PC-9 (cell line): Measurements from ENCODE around the gene ALK. TPM values are rescaled to one million over a fixed set of nuclear protein-coding genes. Genes with fewer than 3 reads are reported as not detected.

Experiments
- BruUV-seq: library from RNA; stranded (reverse); fragments of 400-500 nt; replicated peaks from 2 replicates; lab custom pipeline; 2021; lab: Mats Ljungman, UMichigan
- CTCF ChIA-PET: fragments of 300-600 bp; sonication (Branson Sonifier 250); formaldehyde crosslinking; loops from one replicate; lab custom pipeline; 2022; ENCODE audit warnings: antibody characterized with exemption; lab: Charles Lee
- POLR2A ChIA-PET: fragments of 300-600 bp; sonication (Branson Sonifier 250); formaldehyde crosslinking; loops from one replicate; lab custom pipeline; 2022; ENCODE audit warnings: antibody characterized with exemption; ENCODE audit not compliant: unreplicated experiment; lab: Charles Lee
- DNase-seq, 2 experiments: peaks; one replicate each; pipeline versions ENCODE4 v3.0.0 to v3.0.0-alpha.2; 2015 to 2022; ENCODE audit warnings: mixed read lengths in 1 of 2
- H2AFZ ChIP-seq: fragments of 200-600 bp; sonication (generic); 2 replicates; pipeline ENCODE4 v1.8.1; 2017; ENCODE audit warnings: antibody characterized with exemption
- H3F3A ChIP-seq: fragments of 200-600 bp; sonication (generic); 2 replicates; pipeline ENCODE4 v1.8.1; 2017; ENCODE audit warnings: antibody characterized with exemption, mild to moderate bottlenecking, low read depth; ENCODE audit not compliant: insufficient read depth
- H3K27ac ChIP-seq: fragments of 200-600 bp; sonication (generic); 2 replicates; pipeline ENCODE4 v1.6.1; 2016; ENCODE audit warnings: mixed run types
- H3K27me3 ChIP-seq: fragments of 200-600 bp; sonication (generic); 2 replicates; pipeline ENCODE4 v1.6.1; 2016; ENCODE audit warnings: low read depth, mixed run types; ENCODE audit not compliant: insufficient read depth
- H3K36me3 ChIP-seq: fragments of 200-600 bp; sonication (generic); 2 replicates; pipeline ENCODE4 v1.6.1; 2016; ENCODE audit warnings: low read depth, mixed run types
- H3K4me1 ChIP-seq: fragments of 200-600 bp; sonication (generic); replicated peaks from 2 replicates; pipeline ENCODE4 v1.6.1; 2016; ENCODE audit warnings: mixed run types; ENCODE audit not compliant: insufficient read depth
- H3K4me2 ChIP-seq: fragments of 200-600 bp; sonication (generic); 2 replicates; pipeline ENCODE4 v1.6.1; 2017; ENCODE audit warnings: mixed run types
- H3K4me3 ChIP-seq: fragments of 200-600 bp; sonication (generic); 2 replicates; pipeline ENCODE4 v1.6.1; 2016; ENCODE audit warnings: mixed run types
- H3K79me2 ChIP-seq: fragments of 200-600 bp; sonication (generic); 2 replicates; pipeline ENCODE4 v1.6.1; 2017; ENCODE audit warnings: low read depth, mixed run types
- H3K9me2 ChIP-seq: fragments of 200-600 bp; sonication (generic); 2 replicates; pipeline ENCODE4 v1.8.1; 2017; ENCODE audit warnings: mild to moderate bottlenecking; ENCODE audit not compliant: insufficient read depth
- H3K9me3 ChIP-seq: fragments of 200-600 bp; sonication (generic); 2 replicates; pipeline ENCODE4 v1.8.1; 2016; ENCODE audit warnings: low read depth; ENCODE audit not compliant: insufficient read depth
- H4K20me1 ChIP-seq: fragments of 200-600 bp; sonication (generic); 2 replicates; pipeline ENCODE4 v1.8.1; 2017; ENCODE audit not compliant: insufficient read depth
- EZH2 ChIP-seq: fragments of 200-600 bp; sonication (generic); IDR thresholded peaks from 2 replicates; pipeline ENCODE4 v1.8.0; 2017; ENCODE audit warnings: antibody characterized with exemption, low read depth
- intact Hi-C: fragments of 100-400 bp; cut with micrococcal nuclease; formaldehyde crosslinking; loops from one replicate; pipeline ENCODE4 v1.10.0; 2022; ENCODE audit not compliant: unreplicated experiment
- total RNA-seq: library from RNA; stranded (reverse); gene quantifications from 2 replicates; pipeline ENCODE4 v1.2.3, GENCODE V29; 2021
- TF ChIP-seq, protein P1 (sequence below): fragments of 200-600 bp; sonication (generic); conservative IDR thresholded peaks from 2 replicates; pipeline ENCODE4 v1.6.1; 2017; ENCODE audit warnings: mixed run types, antibody characterized with exemption, mild to moderate bottlenecking, moderate library complexity

Gene ALK
- total RNA-seq, 1 experiment from 2014 or later: not detected

- Histone ChIP-seq H3K4me1 (no peaks in the 10 kb centered on the region), H3K27me3 (peaks cover 74% of the 10 kb centered on the region), H2AFZ (no peak overlapping the region), H3K36me3 (no peaks in the 10 kb centered on the region), H3K4me3 (no peak overlapping the region), H3K9me3 (no peaks in the 10 kb centered on the region), H4K20me1 (no peaks in the 10 kb centered on the region), H3K4me2 (no peak overlapping the region), H3F3A (no peaks in the 10 kb centered on the region), H3K27ac (no peak overlapping the region), H3K79me2 (no peaks in the 10 kb centered on the region), H3K9me2 (no peaks in the 10 kb centered on the region)
- CTCF ChIA-PET: no interaction called here
- BruUV-seq: no TSS peak
- intact Hi-C loops: no loop called here
- TF ChIP-seq, protein P1, sequence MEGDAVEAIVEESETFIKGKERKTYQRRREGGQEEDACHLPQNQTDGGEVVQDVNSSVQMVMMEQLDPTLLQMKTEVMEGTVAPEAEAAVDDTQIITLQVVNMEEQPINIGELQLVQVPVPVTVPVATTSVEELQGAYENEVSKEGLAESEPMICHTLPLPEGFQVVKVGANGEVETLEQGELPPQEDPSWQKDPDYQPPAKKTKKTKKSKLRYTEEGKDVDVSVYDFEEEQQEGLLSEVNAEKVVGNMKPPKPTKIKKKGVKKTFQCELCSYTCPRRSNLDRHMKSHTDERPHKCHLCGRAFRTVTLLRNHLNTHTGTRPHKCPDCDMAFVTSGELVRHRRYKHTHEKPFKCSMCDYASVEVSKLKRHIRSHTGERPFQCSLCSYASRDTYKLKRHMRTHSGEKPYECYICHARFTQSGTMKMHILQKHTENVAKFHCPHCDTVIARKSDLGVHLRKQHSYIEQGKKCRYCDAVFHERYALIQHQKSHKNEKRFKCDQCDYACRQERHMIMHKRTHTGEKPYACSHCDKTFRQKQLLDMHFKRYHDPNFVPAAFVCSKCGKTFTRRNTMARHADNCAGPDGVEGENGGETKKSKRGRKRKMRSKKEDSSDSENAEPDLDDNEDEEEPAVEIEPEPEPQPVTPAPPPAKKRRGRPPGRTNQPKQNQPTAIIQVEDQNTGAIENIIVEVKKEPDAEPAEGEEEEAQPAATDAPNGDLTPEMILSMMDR: no peak
- no peak for TF ChIP-seq EZH2
- POLR2A ChIA-PET: no interaction called here
- DNase-seq: peak in 1 of 2 experiments; percentile 4
These were observed 610.6 kb downstream of the ALK start for GRCh38 chr2:29310650-29311348.

DNA sequence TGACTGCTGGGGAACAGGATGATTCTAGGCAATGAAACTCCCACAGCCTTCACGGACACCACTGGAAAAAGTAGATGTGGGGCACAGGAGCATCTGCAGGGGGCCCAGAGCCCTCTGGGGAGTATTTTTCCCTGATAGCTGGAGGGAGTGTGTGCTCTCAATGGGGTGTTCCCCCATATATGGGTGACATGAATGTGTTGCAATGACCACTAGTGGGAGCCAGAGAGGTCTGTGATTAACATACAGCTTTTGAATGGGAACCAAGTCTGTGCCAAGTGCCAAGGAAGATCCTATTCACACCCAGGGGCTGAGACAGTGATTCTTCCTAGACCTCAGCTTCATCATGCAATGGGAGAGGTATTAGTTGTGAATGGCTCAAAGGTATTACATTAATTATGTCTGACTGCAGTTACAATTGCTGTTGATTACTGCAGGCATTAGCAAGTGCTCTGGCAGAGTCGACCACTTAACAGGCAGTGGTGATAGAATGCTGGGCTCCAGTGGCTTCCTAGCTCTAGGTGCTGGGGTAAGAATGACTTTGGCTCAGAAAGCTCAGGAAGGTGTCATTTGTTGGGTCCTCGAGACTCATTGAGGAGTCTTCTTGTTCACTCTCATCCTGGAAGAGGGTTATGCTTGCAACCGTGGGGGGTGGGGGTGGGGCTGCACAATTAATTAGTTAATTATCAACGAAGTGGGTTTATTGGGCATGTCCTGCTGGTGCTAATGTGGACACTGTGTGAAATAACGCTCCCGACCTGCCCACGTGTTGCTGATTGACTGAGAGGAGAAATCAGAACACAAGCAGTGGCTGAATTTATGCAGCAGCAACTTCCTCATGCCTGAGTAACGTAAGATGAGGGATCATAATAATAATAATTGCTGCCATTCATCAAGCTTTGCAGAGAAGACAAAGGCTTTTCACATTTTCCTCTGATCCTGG is 612.0 kb downstream of the ALK start:
- CTCF ChIA-PET: interaction anchor here (0.6 to 1.2 kb wide), 3 partner anchors 70 to 96 kb away, joined by 4 to 12 read pairs (median 4); no protein-coding TSS in a partner anchor
- Histone ChIP-seq H3F3A (no peaks in the 10 kb centered on the region), H2AFZ (no peak overlapping the region), H3K79me2 (no peaks in the 10 kb centered on the region), H3K27me3 (peaks cover 71% of the 10 kb centered on the region), H3K4me3 (no peak overlapping the region), H3K36me3 (no peaks in the 10 kb centered on the region), H4K20me1 (no peaks in the 10 kb centered on the region), H3K9me3 (no peaks in the 10 kb centered on the region), H3K4me1 (no peaks in the 10 kb centered on the region), H3K4me2 (no peak overlapping the region), H3K9me2 (no peaks in the 10 kb centered on the region), H3K27ac (no peak overlapping the region)
- intact Hi-C loops: no loop called here
- no TSS peak for BruUV-seq
- TF ChIP-seq EZH2: no peak
- TF ChIP-seq, protein P1: peak; percentile 83
- POLR2A ChIA-PET: interaction anchor here (0.6 kb wide), 1 partner anchor 38 kb away, joined by 4 read pairs; no protein-coding TSS in a partner anchor
- peak; percentile 20 to 36 for DNase-seq

- H3K36me3 ChIP-seq: no peaks in the 10 kb centered on the region
- DNase-seq: peak in 1 of 2 experiments; percentile 10
- H3K27ac ChIP-seq: no peak overlapping the region
- ChIA-PET POLR2A (no interaction called here), CTCF (interaction anchor here (0.6 to 1.2 kb wide), 4 partner anchors 61 to 95 kb away, joined by 3 to 5 read pairs (median 4); no protein-coding TSS in a partner anchor)
- no peaks in the 10 kb centered on the region for H3K9me2 ChIP-seq
- no peaks in the 10 kb centered on the region for H3K9me3 ChIP-seq
- no peaks in the 10 kb centered on the region for H4K20me1 ChIP-seq
- H3K4me2 ChIP-seq: no peak overlapping the region
- no peaks in the 10 kb centered on the region for H3K4me1 ChIP-seq
- no TSS peak for BruUV-seq
- intact Hi-C loops: no loop called here
- no peak overlapping the region for H3K4me3 ChIP-seq
- no peak overlapping the region for H2AFZ ChIP-seq
- TF ChIP-seq, protein P1: no peak
- no peak for TF ChIP-seq EZH2
- no peaks in the 10 kb centered on the region for H3K79me2 ChIP-seq
- H3K27me3 ChIP-seq: peaks cover 70% of the 10 kb centered on the region
- H3F3A ChIP-seq: no peaks in the 10 kb centered on the region
These were observed 613.0 kb downstream of the ALK start for GRCh38 chr2:29308366-29308765.
